Stimulated activated CD8-positive, alpha-beta memory T cell treated with anti-CD3 and anti-CD28 coated beads, Interleukin-7, amount 100 ng/mL, for 48 hours (primary cell): ENCODE results near the gene MAB21L1.

Experiments
- DNase-seq, 2 donors: peaks; one replicate each; pipeline ENCODE4 v3.0.0-alpha.2; 2020; ENCODE audit warnings: low read depth in 1 of 2; ENCODE audit errors: extremely low read depth in 1 of 2

The MAB21L1 gene

DNA sequence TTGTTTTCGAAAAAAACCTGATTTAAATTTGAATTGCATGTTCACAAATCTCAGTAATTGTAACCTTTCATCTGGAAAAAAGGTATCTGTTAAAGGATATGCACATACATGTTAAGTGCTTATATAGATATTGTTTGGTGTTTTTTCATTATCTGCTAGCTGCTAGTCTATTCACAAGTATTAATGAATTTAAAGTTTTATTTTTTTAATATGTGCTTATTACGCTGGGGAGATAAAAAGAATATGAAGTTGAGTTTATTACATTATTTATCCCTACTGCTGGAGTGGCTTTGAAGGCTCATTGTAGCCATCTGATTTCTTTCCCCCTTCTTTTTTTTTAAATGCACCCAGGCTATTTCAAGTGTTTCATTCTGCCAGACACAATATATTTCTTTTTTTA lies 3.9 kb upstream of the MAB21L1 start:
- no peak for DNase-seq

- DNase-seq: no peak
Measured at GRCh38 chr13:35479706-35480105, 3.2 kb upstream of the MAB21L1 start.

- DNase-seq: no peak
Measured at GRCh38 chr13:35479038-35479492, 2.6 kb upstream of the MAB21L1 start.

GRCh38 chr13:35478271-35479037 lies 2.0 kb upstream of the MAB21L1 start:
- DNase-seq: no peak

DNA sequence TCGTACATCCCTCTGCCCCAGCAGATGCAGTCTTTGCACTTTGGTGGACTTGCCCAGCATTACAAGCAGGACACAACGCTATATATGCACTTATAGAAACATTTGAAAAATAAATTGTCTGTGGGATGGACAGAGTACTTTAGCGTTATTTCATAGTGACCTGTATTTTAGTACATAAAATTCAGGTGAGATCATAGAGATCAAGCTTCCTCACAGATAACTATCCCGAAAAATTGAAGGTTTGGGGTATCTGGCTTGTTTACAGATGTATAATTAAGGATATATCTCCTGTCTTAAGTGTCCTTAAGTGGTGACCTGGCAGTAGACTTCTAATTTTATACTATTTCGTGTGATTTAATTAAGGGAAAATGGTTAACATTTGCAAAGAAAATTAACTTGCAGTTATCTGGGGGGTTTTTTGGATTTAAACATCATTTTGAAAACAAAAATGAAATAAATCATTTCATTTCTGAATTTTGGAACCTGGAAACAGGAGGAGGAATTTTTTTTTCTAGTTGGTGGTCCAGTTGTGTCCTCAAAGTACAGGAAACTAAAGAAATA lies 977 bp upstream of the MAB21L1 start:
- no peak for DNase-seq

DNA sequence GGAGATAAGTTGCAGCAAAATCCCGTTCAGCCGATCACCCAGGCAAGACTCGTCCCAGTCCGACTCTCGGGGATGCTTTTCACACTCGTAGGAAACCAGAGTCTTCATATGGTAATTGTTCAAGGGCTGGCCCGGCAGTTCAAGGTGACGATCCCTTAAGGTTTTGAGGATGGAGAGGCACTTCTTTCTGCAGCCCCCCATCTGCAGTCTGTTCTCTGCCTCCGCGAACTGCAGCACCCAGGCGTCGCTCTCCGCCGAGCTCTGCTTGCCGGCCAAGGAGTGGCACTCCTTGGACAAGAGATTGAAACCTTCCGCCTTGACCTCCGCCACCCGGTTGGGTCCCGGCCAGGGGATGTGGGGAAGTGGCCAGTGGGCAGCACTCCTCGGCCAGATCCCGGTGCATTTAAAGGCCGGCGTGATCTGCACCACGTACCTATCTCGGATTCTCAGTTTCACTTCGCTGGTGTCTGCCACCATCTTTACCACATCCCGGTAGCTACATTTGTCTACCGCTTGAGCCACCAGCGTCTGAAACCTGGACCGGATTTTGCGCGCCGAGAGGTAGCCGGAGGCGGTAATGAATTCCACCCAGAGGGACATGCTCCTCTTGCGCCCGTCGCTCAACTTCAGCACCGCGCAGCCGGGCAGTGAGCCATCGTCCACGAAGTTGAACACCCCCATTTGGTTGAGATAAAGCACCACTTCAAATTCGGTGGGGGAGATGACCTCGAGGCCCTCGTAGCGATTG lies 1.1 kb downstream of the MAB21L1 start:
- DNase-seq: no peak

DNA sequence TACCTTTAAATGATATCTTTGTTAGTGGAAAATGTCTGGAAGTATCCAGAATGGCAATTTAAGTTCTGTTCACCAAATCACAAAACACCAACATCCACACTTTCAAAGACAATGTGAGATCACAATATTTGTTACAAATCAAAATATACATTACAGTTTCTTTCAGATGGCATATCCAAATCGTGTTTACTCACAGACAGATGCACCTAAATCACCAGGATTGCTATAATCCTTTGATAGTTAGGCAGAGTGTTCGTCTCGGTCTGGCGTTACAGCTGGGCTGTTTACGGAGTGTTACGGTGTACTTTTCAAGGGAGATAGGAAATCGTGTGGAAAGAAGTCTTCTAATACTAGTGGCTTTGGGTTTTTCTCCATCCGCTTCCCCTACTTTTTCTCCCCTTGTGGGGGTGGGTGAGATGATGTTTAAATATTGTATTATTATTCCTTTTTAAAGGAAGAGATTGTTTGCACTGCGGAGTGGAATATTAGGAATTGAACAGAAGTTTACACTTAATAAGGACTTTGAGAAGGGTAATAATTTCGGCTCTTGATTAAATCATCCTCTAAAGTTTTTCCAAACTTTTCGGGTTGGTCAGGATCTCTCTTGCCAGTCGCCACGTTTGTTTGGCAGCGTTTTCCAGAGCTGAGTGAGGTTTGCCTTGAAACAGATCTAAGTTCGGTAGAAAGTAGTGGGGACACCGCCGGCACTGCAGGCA lies 1.8 kb downstream of the MAB21L1 start:
- DNase-seq: no peak

DNA sequence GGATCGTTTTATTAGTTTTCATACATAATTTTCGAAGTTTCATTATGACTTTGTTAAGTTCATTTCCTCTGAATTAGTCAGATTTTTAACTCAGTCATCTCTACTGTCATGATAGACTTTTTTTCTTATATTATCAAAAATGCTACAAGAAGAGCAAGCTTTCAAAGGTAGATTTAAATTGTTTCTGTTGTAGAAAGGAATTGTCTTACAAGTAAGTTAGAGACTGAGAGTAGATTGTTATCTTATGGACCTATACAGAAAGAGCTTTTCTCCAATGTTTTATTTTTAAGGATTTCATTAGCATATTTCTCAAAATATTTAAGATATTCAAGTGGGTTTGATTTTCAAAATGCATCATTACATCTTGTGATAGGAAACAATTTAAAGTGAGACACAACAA lies 2.7 kb downstream of the MAB21L1 start:
- no peak for DNase-seq

- no peak for DNase-seq
Measured at GRCh38 chr13:35473206-35473775, 3.2 kb downstream of the MAB21L1 start.

- DNase-seq: no peak
Measured at GRCh38 chr13:35472323-35472881, 4.1 kb downstream of the MAB21L1 start.

- DNase-seq: no peak
Measured at GRCh38 chr13:35471706-35472322, 4.7 kb downstream of the MAB21L1 start.

GRCh38 chr13:35470671-35471661 lies 5.5 kb downstream of the MAB21L1 start:
- no peak for DNase-seq

DNA sequence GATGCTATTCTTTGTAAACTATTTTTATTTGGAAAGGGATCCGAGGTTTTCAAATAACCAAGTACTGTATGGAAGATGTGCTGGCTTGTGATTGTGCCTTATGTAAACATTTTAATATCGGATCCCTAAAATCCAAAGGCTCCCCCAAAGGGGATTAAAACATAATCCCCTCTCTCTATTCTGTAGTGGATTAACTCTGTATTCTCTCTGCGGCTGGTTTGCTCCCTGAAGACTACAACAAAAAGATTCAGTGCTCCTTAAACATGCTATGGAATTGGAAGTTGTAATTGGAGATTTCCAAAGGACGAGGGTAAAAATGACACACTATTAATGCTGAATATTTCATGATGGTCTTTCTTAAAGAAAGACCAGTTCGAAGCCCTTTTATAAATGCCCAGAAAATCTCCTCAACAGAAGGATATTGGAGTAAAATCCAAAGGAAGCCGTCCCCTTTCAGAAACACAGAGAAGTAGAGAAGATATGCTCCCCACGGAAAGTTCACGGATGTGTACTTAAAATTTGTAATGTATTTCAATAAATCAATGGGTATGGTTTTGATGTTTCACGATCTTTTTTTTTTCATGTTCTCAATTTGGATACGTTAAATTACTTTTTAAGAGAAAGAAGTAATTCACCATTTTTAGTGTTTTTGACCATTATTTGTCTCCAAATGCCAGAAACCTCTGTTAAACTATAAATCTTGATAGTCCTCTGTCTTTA lies 6.5 kb downstream of the MAB21L1 start:
- DNase-seq: no peak

DNA sequence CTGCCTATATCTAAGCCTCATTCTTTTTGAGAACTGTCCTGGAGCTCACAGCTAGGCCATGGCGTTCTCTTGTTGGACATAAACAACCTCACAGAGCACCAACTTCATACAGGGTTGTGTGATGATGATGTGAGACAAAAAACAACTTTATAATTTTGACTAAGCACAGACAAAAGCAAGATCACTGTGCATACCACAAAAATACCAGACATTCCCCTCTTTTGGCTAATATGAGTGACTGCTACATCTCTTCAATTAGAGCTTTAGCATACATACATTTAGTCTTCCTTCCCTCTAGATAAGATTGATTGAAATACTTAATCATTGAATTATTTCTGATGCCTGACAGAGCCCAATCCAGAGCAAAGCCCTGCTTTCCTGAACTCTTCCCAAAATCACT lies 8.3 kb downstream of the MAB21L1 start:
- DNase-seq: no peak

DNA sequence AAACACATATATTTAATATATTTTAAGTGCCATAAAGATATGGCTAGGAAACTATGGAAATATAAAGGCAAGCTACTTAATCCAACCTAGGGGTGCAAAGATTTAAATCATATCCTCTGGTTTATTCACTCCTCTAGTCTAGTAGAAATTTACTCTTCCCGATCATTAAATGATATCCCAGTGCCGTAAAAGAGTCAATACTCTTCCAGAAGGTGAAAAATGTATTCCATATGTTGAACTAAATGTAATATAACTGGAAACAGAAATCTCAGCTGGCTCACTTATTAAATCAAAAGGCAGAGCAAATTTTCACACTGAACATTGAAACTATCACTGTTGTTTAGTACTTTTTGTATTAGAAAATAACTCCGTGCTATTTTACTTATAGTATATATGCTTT lies 11.1 kb downstream of the MAB21L1 start:
- no peak for DNase-seq

DNA sequence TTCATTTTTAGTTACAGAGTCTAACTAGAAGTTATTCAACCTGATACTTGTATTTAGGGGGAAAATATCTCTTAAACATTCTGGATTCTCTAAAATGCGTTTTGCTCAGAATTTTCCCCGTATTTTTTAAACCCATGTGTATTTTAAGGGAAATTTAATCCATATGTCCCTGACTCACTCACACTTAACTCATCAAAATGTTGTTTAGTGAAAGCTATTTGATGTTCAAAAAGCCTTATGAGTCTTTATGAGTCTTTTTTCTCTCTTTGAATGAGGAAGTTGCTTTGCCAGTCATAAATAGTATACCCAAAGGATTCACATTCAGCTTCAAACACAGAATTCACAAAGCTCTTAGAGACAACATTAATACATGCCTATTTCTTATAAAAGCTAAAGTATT lies 16.4 kb downstream of the MAB21L1 start:
- DNase-seq: no peak

DNA sequence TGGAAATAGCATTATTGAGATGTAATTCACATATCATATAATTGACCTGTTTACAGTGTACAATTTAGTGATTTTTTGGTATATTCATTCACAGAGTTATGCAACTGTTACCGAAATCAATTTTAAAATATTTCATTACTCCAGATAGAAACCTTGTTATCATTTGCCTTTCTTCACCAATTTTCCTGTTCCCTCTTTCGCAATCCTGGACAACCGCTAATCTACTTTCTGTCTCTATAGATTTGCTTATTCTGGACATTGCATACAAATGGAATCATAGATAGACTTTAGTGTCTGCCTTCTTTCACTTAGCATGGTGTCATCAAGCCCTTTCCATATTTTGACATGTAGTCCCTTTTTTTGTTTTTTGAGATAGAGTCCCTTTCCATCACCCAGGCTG lies 19.2 kb downstream of the MAB21L1 start:
- no peak for DNase-seq

GRCh38 chr13:35455022-35455421 lies 21.5 kb downstream of the MAB21L1 start:
- no peak for DNase-seq
